Breast epithelium (tissue), 4 donors: ENCODE measurements around the gene ROS1. TPM values are rescaled to one million over a fixed set of nuclear protein-coding genes. Genes with fewer than 3 reads are reported as not detected.

Experiments used
- DNase-seq, 2 donors: peaks; one replicate each; pipeline ENCODE4 v3.0.0-alpha.2; 2019; ENCODE audit warnings: low spot score in 2 of 2
- H3K27ac ChIP-seq, 2 donors: fragments of 200-600 bp; sonication (generic) in 1 of 2; one replicate each; pipeline ENCODE4 v1.5.1; 2016 to 2019; ENCODE audit warnings: mild to moderate bottlenecking in 1 of 2
- H3K27me3 ChIP-seq, 2 donors: fragments of 200-600 bp; sonication (generic) in 1 of 2; one replicate each; pipeline versions ENCODE4 v1.5.1 to v1.6.0; 2017 to 2019; ENCODE audit warnings: control low read depth in 1 of 2, mild to moderate bottlenecking in 1 of 2
- H3K36me3 ChIP-seq: fragments of 200-600 bp; one replicate; pipeline ENCODE4 v1.5.1; 2019
- H3K4me1 ChIP-seq, 2 donors: fragments of 200-600 bp; sonication (generic); one replicate each; pipeline ENCODE4 v1.5.1; 2016 to 2019; ENCODE audit warnings: control low read depth in 1 of 2
- H3K4me3 ChIP-seq, 3 donors: fragments of 200-600 bp; sonication (generic); 1 replicate in 2 of 3; 2 replicates in 1 of 3; pipeline ENCODE4 v1.5.1; 2016 to 2019; ENCODE audit warnings: mild to moderate bottlenecking in 3 of 3, moderate library complexity in 2 of 3
- H3K9me3 ChIP-seq, 2 donors: fragments of 200-600 bp; sonication (generic) in 1 of 2; one replicate each; pipeline ENCODE4 v1.5.1; 2016 to 2019; ENCODE audit warnings: control low read depth in 1 of 2
- POLR2A ChIP-seq: fragments of 450-650 bp; IDR thresholded peaks from one replicate; pipeline ENCODE4 v1.6.1; 2016; ENCODE audit warnings: antibody characterized with exemption, mild to moderate bottlenecking, moderate library complexity
- POLR2AphosphoS5 ChIP-seq, 3 donors: sonication (generic); formaldehyde crosslinking; IDR thresholded peaks; one replicate each; pipeline ENCODE4 v1.6.1; 2017; ENCODE audit warnings: antibody characterized with exemption in 3 of 3
- intact Hi-C: fragments of 100-400 bp; cut with DNase I; formaldehyde crosslinking; loops from one replicate; pipeline ENCODE4 v1.15.1; 2023; ENCODE audit warnings: low total_unique reads
- total RNA-seq, 3 donors: library from RNA; depleted of rRNA; stranded (reverse); fragments of >200 nt; gene quantifications; one replicate each; pipeline ENCODE4 v1.1.0, GENCODE V29; 2016
- TF ChIP-seq, protein P1 (sequence below), 3 donors: fragments of 450-650 bp; IDR thresholded peaks; one replicate each; pipeline ENCODE4 v1.5.1; 2016 to 2017; ENCODE audit warnings: antibody characterized with exemption in 3 of 3, mild to moderate bottlenecking in 3 of 3, moderate library complexity in 3 of 3

ROS1 gene
- total RNA-seq, 3 donors from 2014 or later: under 0.01 TPM; not detected in 2

DNA sequence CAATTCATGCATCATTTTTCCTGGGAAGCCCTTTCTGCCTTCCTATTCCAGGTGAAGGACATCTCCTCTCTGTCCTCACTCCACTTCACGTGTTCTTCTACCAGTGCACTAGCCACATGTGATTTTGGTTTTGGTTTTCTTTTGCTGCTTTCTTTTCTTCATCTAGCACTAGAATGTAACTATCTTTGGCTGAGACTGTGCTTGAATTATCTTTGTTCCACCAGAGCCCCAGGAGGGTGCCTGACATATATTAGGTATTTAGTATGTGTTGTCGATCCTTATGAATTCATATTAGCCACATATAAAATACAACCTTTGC, 80.5 kb downstream of the ROS1 start:
- H3K36me3 ChIP-seq: no peaks in the 10 kb centered on the region
- intact Hi-C loops: no loop called here
- H3K4me1 ChIP-seq: no peaks in the 10 kb centered on the region
- no peak overlapping the region for H3K4me3 ChIP-seq
- DNase-seq: no peak
- no peaks in the 10 kb centered on the region for H3K9me3 ChIP-seq
- TF ChIP-seq, protein P1, sequence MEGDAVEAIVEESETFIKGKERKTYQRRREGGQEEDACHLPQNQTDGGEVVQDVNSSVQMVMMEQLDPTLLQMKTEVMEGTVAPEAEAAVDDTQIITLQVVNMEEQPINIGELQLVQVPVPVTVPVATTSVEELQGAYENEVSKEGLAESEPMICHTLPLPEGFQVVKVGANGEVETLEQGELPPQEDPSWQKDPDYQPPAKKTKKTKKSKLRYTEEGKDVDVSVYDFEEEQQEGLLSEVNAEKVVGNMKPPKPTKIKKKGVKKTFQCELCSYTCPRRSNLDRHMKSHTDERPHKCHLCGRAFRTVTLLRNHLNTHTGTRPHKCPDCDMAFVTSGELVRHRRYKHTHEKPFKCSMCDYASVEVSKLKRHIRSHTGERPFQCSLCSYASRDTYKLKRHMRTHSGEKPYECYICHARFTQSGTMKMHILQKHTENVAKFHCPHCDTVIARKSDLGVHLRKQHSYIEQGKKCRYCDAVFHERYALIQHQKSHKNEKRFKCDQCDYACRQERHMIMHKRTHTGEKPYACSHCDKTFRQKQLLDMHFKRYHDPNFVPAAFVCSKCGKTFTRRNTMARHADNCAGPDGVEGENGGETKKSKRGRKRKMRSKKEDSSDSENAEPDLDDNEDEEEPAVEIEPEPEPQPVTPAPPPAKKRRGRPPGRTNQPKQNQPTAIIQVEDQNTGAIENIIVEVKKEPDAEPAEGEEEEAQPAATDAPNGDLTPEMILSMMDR (IDR thresholded peaks at IDR 0.05): no peak
- TF ChIP-seq POLR2A (no peak), POLR2AphosphoS5 (IDR thresholded peaks at IDR 0.05) (no peak)
- H3K27ac ChIP-seq: no peak overlapping the region
- no peaks in the 10 kb centered on the region for H3K27me3 ChIP-seq

DNA sequence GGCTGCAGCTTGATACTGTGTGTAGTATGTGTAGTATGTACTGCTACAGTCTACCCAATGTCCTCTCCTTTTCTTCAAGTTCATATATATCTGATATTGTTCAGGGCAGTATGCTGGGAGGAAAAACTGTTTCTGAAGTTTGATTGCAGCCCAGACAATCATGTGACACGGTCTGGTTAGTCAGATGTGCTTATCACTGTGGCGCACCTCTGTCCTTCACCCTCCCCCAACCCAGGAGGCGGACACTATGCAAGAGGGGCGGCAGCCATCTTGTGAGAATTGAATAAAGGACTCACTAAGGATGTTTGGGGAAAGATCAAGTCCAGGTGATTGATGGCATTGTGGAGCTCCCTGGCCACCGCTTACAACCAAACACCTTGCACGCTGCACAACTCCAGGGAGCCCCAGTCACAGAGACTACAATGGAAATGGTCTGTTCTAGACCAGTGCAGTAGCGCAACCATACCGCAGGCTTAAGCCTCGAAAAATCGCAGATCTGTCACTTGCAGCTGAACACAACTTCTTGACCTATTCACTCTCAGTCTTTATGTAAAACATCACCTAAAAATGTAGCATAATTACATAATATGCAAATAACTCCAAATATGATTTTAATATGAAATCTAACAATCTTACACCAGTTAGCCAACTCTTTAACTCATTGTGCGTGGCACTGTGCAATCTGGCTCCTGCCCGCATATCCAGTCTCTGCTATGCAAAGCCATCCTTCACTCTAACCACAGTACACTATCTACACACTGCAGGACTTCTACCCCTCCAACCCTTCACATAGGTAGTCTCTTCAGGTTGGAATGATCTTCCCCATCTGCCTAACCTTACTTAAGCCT, 81.1 kb downstream of the ROS1 start:
- Histone ChIP-seq H3K27me3 (no peaks in the 10 kb centered on the region), H3K4me3 (no peak overlapping the region), H3K36me3 (no peaks in the 10 kb centered on the region), H3K4me1 (no peaks in the 10 kb centered on the region), H3K27ac (no peak overlapping the region), H3K9me3 (no peaks in the 10 kb centered on the region)
- TF ChIP-seq POLR2A (no peak), POLR2AphosphoS5 (IDR thresholded peaks at IDR 0.05) (no peak)
- TF ChIP-seq, protein P1 (IDR thresholded peaks at IDR 0.05): no peak
- no peak for DNase-seq
- intact Hi-C loops: no loop called here

DNA sequence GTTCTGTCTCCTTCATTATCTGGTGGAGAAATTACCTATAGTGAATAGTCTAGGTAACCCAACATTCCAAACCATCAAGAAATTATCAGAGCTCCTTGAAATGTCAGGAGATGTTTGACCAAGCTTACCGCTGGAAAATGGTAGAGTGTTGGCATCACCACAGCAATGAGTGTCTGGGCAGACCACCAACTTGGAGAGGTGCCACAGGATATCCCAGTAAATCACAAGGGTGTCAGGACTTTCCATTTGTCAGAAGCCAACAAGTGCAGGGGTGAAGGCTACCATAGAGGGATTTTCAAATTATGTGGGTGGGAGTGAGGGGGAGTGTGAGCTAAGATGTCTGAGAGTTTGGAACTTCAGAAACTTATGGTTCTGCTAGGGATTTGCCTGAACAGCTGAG, 87.2 kb downstream of the ROS1 start:
- no peak overlapping the region for H3K27ac ChIP-seq
- DNase-seq: no peak
- intact Hi-C loops: no loop called here
- H3K9me3 ChIP-seq: no peaks in the 10 kb centered on the region
- H3K4me1 ChIP-seq: no peaks in the 10 kb centered on the region
- H3K4me3 ChIP-seq: no peak overlapping the region
- no peak for TF ChIP-seq POLR2AphosphoS5 (IDR thresholded peaks at IDR 0.05)
- no peak for TF ChIP-seq POLR2A
- TF ChIP-seq, protein P1 (IDR thresholded peaks at IDR 0.05): no peak
- H3K36me3 ChIP-seq: no peaks in the 10 kb centered on the region
- no peaks in the 10 kb centered on the region for H3K27me3 ChIP-seq

DNA sequence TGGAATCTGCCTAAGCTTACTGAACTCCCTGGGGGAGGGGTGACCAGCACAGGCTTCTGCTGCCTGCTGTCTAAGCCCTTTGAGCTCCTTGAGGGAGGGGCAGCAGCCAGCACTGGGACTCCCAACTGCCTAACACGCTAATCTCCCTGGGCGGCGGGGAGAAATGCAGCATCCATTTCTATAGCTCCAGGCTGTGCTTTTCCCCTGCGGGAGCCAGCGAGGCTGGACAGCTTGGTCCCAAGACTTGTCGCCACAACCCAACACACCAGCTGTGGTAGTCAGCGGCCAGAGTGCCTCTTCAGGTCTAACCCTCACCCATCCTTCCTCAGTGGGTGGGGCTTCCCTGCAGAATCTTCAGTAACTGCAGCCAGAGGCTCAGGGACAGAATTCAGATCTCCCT, 95.8 kb downstream of the ROS1 start:
- peaks cover 0 to 6% of the 10 kb centered on the region in 2 donors for H3K9me3 ChIP-seq
- no peaks in the 10 kb centered on the region for H3K4me1 ChIP-seq
- H3K4me3 ChIP-seq: no peak overlapping the region
- intact Hi-C loops: no loop called here
- H3K27me3 ChIP-seq: no peaks in the 10 kb centered on the region
- H3K27ac ChIP-seq: no peak overlapping the region
- TF ChIP-seq POLR2AphosphoS5 (IDR thresholded peaks at IDR 0.05) (no peak), POLR2A (no peak)
- TF ChIP-seq, protein P1 (IDR thresholded peaks at IDR 0.05): no peak
- no peaks in the 10 kb centered on the region for H3K36me3 ChIP-seq
- DNase-seq: no peak

DNA sequence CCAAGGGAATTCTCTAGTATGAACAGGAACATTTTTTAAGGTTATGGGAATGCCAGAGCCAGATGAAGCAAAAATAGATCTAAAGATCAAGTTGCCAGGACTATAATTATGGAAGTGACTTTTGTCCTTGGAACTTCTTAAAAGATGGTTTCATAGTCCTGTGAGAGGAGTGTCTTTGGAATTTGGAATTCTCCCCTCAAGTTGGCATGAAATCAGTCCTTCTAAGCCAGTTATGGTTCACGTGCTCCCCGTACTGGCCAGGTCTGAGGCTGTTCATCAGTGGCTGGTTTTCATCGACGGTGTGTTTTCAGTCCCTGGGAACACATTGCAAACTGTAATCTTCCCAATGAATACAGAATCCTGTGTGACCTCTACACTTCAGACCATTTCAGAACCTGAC, 97.2 kb downstream of the ROS1 start:
- Histone ChIP-seq H3K4me3 (no peak overlapping the region), H3K36me3 (no peaks in the 10 kb centered on the region), H3K9me3 (peaks cover 0 to 6% of the 10 kb centered on the region in 2 donors), H3K27ac (no peak overlapping the region), H3K4me1 (no peaks in the 10 kb centered on the region), H3K27me3 (no peaks in the 10 kb centered on the region)
- DNase-seq: no peak
- intact Hi-C loops: no loop called here
- TF ChIP-seq, protein P1 (IDR thresholded peaks at IDR 0.05): no peak
- no peak for TF ChIP-seq POLR2A
- TF ChIP-seq POLR2AphosphoS5 (IDR thresholded peaks at IDR 0.05): no peak
